Activated CD8-positive, alpha-beta T cell treated with anti-CD3 and anti-CD28 coated beads, Interleukin-2, amount 10 ng/mL, durations not matched to agents 7 days and 5 days (primary cell): ENCODE measurements around the gene WSB2. TPM values are rescaled to one million over a fixed set of nuclear protein-coding genes. Genes with fewer than 3 reads are reported as not detected.
"Not testable (repeated sequence)": the region's sequence is repeated elsewhere in the genome, so short reads cannot be mapped to it uniquely, and the experiment has no call there.

Source experiments
- ATAC-seq: fragments of 150-1000 bp; cut with Tn5 transposase; one replicate; pipeline ENCODE4 v1.10.0; 2021; ENCODE audit warnings: moderate library complexity
- CTCF ChIA-PET: fragments of 350-600 bp; sonication (Branson Sonifier 250); formaldehyde crosslinking; loops from one replicate; lab custom pipeline; 2021; ENCODE audit warnings: antibody characterized with exemption; lab: Charles Lee
- POLR2A ChIA-PET: fragments of 350-600 bp; sonication (Branson Sonifier 250); formaldehyde crosslinking; loops from one replicate; lab custom pipeline; 2021; ENCODE audit warnings: antibody characterized with exemption; lab: Charles Lee
- DNase-seq: peaks from one replicate; pipeline ENCODE4 v3.0.0-alpha.2; 2020
- H3K27ac Mint-ChIP-seq: one replicate; pipeline ENCODE4 v1.8.0; 2021; ENCODE audit warnings: mild to moderate bottlenecking, mixed read lengths
- H3K27me3 Mint-ChIP-seq: one replicate; pipeline ENCODE4 v1.8.0; 2021; ENCODE audit warnings: low read depth, mixed read lengths
- H3K36me3 Mint-ChIP-seq: one replicate; pipeline ENCODE4 v1.8.0; 2021; ENCODE audit warnings: low read depth, mixed read lengths
- H3K4me1 Mint-ChIP-seq: one replicate; pipeline ENCODE4 v1.8.0; 2021; ENCODE audit warnings: low read depth, mixed read lengths
- H3K4me3 Mint-ChIP-seq: one replicate; pipeline ENCODE4 v1.8.0; 2021; ENCODE audit warnings: mild to moderate bottlenecking, mixed read lengths
- H3K9me3 Mint-ChIP-seq: one replicate; pipeline ENCODE4 v1.8.0; 2022; ENCODE audit warnings: mixed read lengths; ENCODE audit not compliant: insufficient read depth
- total RNA-seq, 2 experiments: library from RNA; stranded (reverse); gene quantifications; one replicate each; pipeline ENCODE4 v1.2.3, GENCODE V29; 2021

WSB2 gene
- total RNA-seq, 2 experiments from 2014 or later, result 44.6 to 45.0 TPM

DNA sequence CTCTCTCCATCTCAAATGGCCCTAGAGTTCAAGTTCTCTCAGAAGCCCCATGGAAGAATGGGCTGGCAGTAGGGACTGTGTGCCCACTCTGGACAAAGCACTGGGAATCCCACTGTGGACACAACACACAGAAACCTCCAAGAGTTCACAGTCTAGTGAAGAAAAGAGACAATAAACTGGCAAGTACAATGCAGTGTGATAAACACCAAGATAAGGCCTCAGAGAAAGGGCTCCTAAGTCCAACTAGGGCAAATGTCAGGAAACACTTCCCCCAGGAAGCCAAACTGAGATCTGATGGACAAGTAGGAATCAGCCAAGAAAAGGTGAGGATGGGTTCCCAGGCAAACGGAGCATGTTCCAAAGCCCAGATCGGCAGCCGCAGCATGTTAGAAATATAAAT, 37.4 kb upstream of the WSB2 start:
- H3K27me3 Mint-ChIP-seq, result peaks cover 17% of the 10 kb centered on the region
- H3K4me3 Mint-ChIP-seq, result no peak overlapping the region
- H3K9me3 Mint-ChIP-seq, result no peaks in the 10 kb centered on the region
- ATAC-seq, result no peak
- H3K4me1 Mint-ChIP-seq, result peaks cover 4% of the 10 kb centered on the region
- no peaks in the 10 kb centered on the region for H3K36me3 Mint-ChIP-seq
- CTCF ChIA-PET, result no interaction called here
- POLR2A ChIA-PET, result no interaction called here
- DNase-seq, result no peak
- no peak overlapping the region for H3K27ac Mint-ChIP-seq

DNA sequence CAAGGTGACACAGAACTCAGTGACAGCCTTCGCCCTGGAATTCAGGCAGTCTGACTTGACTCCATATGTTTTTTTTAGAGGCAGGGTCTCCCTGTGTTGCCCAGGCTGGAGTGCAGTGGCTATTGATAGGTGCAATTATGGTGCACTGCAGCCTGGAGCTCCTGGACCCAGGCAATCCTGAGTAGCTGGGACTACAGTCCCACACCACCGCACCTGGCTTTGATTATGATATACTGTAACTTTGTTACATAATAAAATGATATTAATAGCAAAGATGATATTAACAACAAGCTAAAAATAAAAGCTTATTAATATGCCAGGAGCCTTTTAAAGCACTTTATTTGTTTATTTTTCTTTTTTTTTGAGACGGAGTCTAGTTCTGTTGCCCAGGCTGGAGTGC, 33.1 kb upstream of the WSB2 start:
- no peak for DNase-seq
- ATAC-seq, result no peak
- Mint-ChIP-seq H3K4me3 (no peak overlapping the region), H3K9me3 (no peaks in the 10 kb centered on the region), H3K27ac (no peak overlapping the region), H3K36me3 (no peaks in the 10 kb centered on the region), H3K27me3 (no peaks in the 10 kb centered on the region), H3K4me1 (no peaks in the 10 kb centered on the region)
- POLR2A ChIA-PET, result interaction anchor here (0.6 kb wide), 1 partner anchor 282 kb away, joined by 4 read pairs; no protein-coding TSS in a partner anchor
- CTCF ChIA-PET, result no interaction called here

DNA sequence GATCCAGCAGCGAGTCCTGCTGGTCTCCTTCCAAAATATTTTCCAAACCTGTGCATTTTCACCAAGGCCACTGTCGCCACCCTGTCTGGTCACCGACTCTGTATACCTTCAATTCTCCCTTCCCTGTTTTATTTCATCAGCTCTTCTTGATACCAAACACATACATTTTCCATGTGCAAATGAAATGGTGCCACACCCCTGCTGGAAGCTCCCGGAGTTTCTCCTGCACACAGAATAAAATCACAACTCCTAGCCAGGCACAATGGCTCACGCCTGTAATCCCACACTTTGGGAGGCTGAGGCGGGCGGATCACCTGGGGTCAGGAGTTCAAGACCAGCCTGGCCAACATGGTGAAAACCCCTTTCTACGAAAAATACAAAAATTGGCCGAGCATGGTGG, 28.8 kb upstream of the WSB2 start:
- ChIA-PET CTCF (interaction anchor here (1.3 kb wide), 1 partner anchor 25 kb away, joined by 4 read pairs; no protein-coding TSS in a partner anchor), POLR2A (no interaction called here)
- DNase-seq (no peak), ATAC-seq (no peak)
- H3K9me3 Mint-ChIP-seq, result no peaks in the 10 kb centered on the region
- H3K4me1 Mint-ChIP-seq, result no peaks in the 10 kb centered on the region
- H3K4me3 Mint-ChIP-seq, result no peak overlapping the region
- H3K36me3 Mint-ChIP-seq, result no peaks in the 10 kb centered on the region
- no peak overlapping the region for H3K27ac Mint-ChIP-seq
- H3K27me3 Mint-ChIP-seq, result no peaks in the 10 kb centered on the region

DNA sequence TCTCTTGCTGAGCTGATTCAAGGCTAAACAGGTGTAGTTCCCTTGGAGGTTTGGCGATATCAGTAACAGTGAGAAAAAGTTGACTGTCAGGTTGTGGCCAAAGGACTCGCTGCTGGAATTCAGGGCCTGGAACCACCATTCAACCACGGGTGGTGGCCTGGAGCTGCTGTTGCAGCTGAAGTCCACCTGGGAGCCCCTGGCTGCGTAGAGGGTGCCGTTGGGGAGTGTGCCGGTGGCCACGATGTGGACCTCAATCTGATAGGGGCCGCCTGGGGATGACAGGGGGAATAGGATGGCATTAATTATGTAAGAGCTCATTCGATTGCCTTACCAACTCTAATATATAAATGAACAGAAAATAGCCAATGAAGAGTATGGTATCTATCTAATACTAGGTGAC, 21.2 kb upstream of the WSB2 start:
- ChIA-PET CTCF (no interaction called here), POLR2A (no interaction called here)
- Mint-ChIP-seq H3K27me3 (no peaks in the 10 kb centered on the region), H3K9me3 (no peaks in the 10 kb centered on the region), H3K4me3 (no peak overlapping the region), H3K36me3 (no peaks in the 10 kb centered on the region), H3K4me1 (no peaks in the 10 kb centered on the region), H3K27ac (no peak overlapping the region)
- DNase-seq, result no peak
- ATAC-seq, result no peak

DNA sequence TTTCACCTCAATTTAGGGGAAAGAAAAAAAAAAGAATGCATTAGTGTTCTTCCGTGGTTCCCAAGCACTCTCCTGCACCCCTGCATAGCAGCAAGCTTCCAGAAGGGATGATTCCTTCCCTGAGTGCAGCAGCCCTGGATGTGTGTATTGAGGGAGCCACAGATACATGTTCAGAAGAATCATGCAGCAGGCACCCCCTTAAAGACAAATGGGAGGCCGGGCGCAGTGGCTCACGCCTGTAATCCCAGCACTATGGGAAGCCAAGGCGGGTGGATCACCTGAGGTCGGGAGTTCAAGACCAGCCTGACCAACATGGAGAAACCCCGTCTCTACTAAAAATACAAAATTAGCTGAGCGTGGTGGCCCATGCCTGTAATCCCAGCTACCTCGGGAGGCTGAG, 20.5 kb upstream of the WSB2 start:
- POLR2A ChIA-PET, CTCF ChIA-PET, H3K9me3 Mint-ChIP-seq, DNase-seq, H3K27ac Mint-ChIP-seq, H3K4me1 Mint-ChIP-seq, H3K4me3 Mint-ChIP-seq, ATAC-seq, H3K27me3 Mint-ChIP-seq, H3K36me3 Mint-ChIP-seq: not testable (repeated sequence)

DNA sequence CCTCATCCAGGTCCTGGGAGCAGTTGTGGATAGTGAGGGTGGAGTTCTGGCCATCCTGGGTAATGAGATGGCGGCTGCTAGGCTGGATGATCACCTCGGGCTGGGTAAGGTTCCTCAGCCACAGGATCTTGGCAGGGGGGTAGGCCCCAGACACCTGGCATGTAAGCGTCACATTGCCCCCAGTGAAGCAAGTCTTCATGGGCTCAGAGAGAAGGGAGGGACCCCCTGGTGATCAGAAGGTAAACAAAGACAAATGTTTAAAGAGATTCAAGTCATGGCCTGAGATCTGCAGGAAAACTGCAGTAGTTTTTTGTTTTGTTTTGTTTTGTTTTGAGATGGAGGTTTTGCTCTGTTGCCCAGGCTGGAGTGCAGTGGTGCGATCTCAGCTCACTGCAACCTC, 12.8 kb upstream of the WSB2 start:
- Mint-ChIP-seq H3K4me3 (no peak overlapping the region), H3K4me1 (peaks cover 2% of the 10 kb centered on the region), H3K36me3 (no peaks in the 10 kb centered on the region), H3K27me3 (no peaks in the 10 kb centered on the region), H3K9me3 (no peaks in the 10 kb centered on the region), H3K27ac (no peak overlapping the region)
- CTCF ChIA-PET, result no interaction called here
- POLR2A ChIA-PET, result no interaction called here
- DNase-seq, result no peak
- no peak for ATAC-seq

DNA sequence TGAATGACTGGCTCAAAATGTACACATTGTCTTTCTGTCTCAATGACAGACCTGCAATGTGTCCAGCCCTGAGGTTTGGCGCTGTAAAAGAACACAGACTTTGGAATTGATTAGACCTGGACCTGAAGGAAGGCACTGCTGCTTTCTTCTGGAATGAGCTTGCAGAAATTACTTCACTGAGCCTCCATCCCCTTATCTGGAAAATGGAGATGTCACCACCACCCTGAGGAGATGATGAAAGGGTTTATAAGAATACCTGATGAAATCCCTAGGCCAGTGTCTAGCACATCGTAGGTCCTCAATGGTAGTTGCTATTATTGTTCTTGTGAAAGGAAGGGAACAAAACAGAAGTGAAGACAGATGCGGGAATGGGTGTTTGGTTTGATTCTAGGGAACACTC, 9.7 kb upstream of the WSB2 start:
- no peak overlapping the region for H3K4me3 Mint-ChIP-seq
- peaks cover 4% of the 10 kb centered on the region for H3K36me3 Mint-ChIP-seq
- H3K9me3 Mint-ChIP-seq, result no peaks in the 10 kb centered on the region
- peaks cover 30% of the 10 kb centered on the region for H3K4me1 Mint-ChIP-seq
- H3K27ac Mint-ChIP-seq, result no peak overlapping the region
- DNase-seq (no peak), ATAC-seq (no peak)
- CTCF ChIA-PET, result no interaction called here
- H3K27me3 Mint-ChIP-seq, result peaks cover 3% of the 10 kb centered on the region
- POLR2A ChIA-PET, result no interaction called here

DNA sequence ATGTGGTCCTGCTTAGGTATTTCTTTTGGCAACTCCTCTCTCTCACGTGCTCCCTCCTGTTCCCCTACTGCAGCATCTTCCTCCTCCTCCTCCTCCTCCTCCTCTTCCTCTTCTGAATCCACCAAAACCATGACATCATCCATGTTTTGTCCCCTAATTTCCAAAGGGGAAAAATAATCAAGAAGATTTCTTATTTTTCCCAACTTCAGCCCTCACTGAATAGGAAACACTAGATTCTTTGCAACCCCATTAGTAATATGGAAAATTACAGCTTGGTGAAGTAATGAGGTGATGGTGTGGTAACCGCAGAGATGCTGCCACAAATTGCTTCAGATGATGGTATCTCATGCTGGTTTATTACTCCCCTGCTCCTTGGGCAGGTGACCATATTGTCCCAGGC, 7.5 kb upstream of the WSB2 start:
- DNase-seq (no peak), ATAC-seq (no peak)
- POLR2A ChIA-PET, result no interaction called here
- Mint-ChIP-seq H3K27ac (no peak overlapping the region), H3K36me3 (peaks cover 12% of the 10 kb centered on the region), H3K4me1 (peaks cover 52% of the 10 kb centered on the region), H3K27me3 (peaks cover 3% of the 10 kb centered on the region), H3K9me3 (no peaks in the 10 kb centered on the region), H3K4me3 (no peak overlapping the region)
- CTCF ChIA-PET, result interaction anchor here (1.2 to 1.3 kb wide), 2 partner anchors 14 to 307 kb away, joined by 3 to 5 read pairs; no protein-coding TSS in a partner anchor

DNA sequence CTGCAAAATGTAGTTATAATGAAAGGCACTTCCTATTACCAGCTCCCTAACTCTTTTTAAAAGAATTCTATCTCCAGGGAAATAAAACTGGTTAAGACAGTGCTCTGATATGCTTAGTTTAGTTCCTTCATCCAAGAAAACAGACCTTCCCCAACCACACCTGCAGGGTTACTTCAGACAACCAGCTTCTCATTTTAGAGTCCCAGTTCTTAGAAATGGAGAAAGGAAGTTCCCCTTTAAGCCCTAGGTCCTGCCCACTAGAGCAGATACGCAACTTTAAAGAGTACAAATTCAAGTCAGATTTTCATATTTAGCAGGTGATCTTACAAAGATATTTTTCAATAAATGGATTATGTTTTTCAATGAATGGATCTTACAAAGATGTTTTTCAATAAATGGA, 4.4 kb upstream of the WSB2 start:
- peaks cover 3% of the 10 kb centered on the region for H3K27me3 Mint-ChIP-seq
- no peak for DNase-seq
- H3K27ac Mint-ChIP-seq, result peak overlapping the region; percentile 87
- ChIA-PET CTCF (interaction anchor here (0.9 to 4.6 kb wide), 14 partner anchors 8 to 312 kb away, joined by 3 to 25 read pairs (median 7); partner anchors contain the start of genes RFC5 and SUDS3), POLR2A (interaction anchor here (1.5 kb wide), 1 partner anchor 9 kb away, joined by 4 read pairs; no protein-coding TSS in a partner anchor)
- H3K9me3 Mint-ChIP-seq, result no peaks in the 10 kb centered on the region
- peak overlapping the region; percentile 75 for H3K4me3 Mint-ChIP-seq
- peaks cover 66% of the 10 kb centered on the region for H3K4me1 Mint-ChIP-seq
- ATAC-seq, result peak; percentile 40
- H3K36me3 Mint-ChIP-seq, result peaks cover 12% of the 10 kb centered on the region

DNA sequence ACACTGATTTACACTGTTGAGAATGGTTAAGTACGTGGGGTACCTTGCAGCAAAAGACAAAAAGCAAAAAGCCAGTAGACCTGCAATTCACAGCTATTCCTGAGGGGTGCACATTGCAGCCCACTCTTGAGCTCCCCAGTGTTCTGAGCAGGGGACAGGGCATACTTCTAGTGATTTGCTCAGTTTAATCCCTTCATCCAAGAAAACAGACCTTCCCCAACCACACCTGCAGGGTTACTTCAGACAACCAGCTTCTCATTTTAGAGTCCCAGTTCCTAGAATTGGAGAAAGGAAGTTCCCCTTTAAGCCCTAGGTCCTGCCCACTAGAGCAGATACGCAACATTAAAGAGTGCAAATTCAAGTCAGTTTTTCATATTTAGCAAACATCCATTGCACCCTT, 3.6 kb upstream of the WSB2 start:
- H3K4me1 Mint-ChIP-seq, result peaks cover 74% of the 10 kb centered on the region
- ATAC-seq, result peak; percentile 60
- CTCF ChIA-PET, result interaction anchor here (0.7 to 4.6 kb wide), 22 partner anchors 8 to 1603 kb away, joined by 3 to 25 read pairs (median 4); partner anchors contain the start of genes PEBP1, PRKAB1, RFC5 and SUDS3

DNA sequence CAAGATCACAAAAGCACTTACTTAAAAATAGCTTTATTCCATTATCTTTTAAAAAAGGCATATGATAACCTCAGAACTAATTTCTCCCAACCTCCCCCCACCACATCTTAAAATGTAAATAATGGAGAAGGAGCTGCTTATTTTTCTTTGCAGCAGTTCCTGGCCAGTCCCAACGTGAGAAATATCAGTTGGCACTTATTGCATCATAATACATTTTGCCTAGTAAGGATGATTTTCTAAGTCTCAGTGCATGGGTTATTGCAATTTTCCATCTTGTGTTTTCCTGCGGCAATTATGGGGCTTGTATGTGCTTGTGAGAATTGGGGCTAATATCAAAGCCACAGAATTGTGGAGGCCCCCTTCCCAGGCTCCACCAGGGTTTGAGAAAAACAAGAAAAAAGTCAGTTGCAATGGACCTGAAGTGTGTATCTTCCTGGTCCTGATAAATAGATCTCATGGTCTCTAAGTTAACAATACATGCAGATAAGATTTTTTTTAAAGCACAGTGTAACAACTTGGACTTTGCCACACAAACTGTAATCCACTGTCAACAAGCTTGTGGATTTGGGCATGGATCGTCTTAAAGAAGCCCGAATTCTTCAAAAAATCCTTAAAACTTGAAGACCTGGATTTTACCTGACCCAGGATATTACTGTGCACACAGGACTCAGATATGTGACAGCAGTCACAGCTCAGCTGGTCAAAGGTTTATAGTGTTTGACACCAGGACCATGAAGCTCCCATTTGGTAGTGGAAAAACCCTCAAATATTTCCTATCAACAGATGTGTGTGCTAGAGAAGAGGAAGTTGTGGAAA, 2.8 kb upstream of the WSB2 start:
- ATAC-seq (no peak), DNase-seq (no peak)
- ChIA-PET POLR2A (interaction anchor here (0.6 to 2.1 kb wide), 3 partner anchors 47 to 98 kb away, joined by 3 to 9 read pairs (median 5); partner anchors contain the start of genes PEBP1 and RFC5), CTCF (interaction anchor here (0.7 to 4.6 kb wide), 18 partner anchors 8 to 1604 kb away, joined by 3 to 25 read pairs (median 6); partner anchors contain the start of genes PEBP1, PRKAB1, RFC5 and SUDS3)
- Mint-ChIP-seq H3K9me3 (no peaks in the 10 kb centered on the region), H3K27ac (peak overlapping the region; percentile 87), H3K27me3 (peaks cover 3% of the 10 kb centered on the region), H3K4me1 (peaks cover 80% of the 10 kb centered on the region), H3K36me3 (peaks cover 17% of the 10 kb centered on the region), H3K4me3 (peak overlapping the region; percentile 63)

More for the DNA sequence above, 3.6 kb upstream of the WSB2 start:
- POLR2A ChIA-PET, result interaction anchor here (0.6 to 2.1 kb wide), 3 partner anchors 48 to 97 kb away, joined by 3 to 9 read pairs (median 5); partner anchors contain the start of genes PEBP1 and RFC5
- DNase-seq, result peak; percentile 54
- no peaks in the 10 kb centered on the region for H3K9me3 Mint-ChIP-seq
- peak overlapping the region; percentile 87 for H3K27ac Mint-ChIP-seq
- H3K27me3 Mint-ChIP-seq, result peaks cover 3% of the 10 kb centered on the region
- H3K4me3 Mint-ChIP-seq, result peak overlapping the region; percentile 75
- H3K36me3 Mint-ChIP-seq, result peaks cover 16% of the 10 kb centered on the region
